Fibroblast of mammary gland (primary cell): ENCODE results near the gene TENM4.

Source experiments
- DNase-seq: peaks from one replicate; pipeline ENCODE4 v3.0.0-alpha.2; 2010; ENCODE audit warnings: low read depth
- H3K4me3 ChIP-seq: 2 replicates; pipeline ENCODE4 v1.5.1; 2011; ENCODE audit warnings: low read depth, mild to moderate bottlenecking, low read length, moderate library complexity; ENCODE audit not compliant: control insufficient read depth
- CTCF ChIP-seq: conservative IDR thresholded peaks from 2 replicates; pipeline ENCODE4 v1.5.1; 2011; ENCODE audit warnings: low read depth, low read length, inconsistent platforms; ENCODE audit not compliant: control insufficient read depth, insufficient read depth

The TENM4 gene

GRCh38 chr11:78876676-78877075 is 564.2 kb downstream of the TENM4 start:
- DNase-seq = no peak
- H3K4me3 ChIP-seq = no peak overlapping the region
- TF ChIP-seq CTCF = no peak

GRCh38 chr11:78870655-78871054 is 570.2 kb downstream of the TENM4 start:
- DNase-seq = no peak
- TF ChIP-seq CTCF = no peak
- no peak overlapping the region for H3K4me3 ChIP-seq

- no peak for DNase-seq
- TF ChIP-seq CTCF = no peak
Observed at GRCh38 chr11:78869293-78869692, 571.5 kb downstream of the TENM4 start.

GRCh38 chr11:78868563-78868962 is 572.3 kb downstream of the TENM4 start:
- DNase-seq = no peak
- no peak overlapping the region for H3K4me3 ChIP-seq
- TF ChIP-seq CTCF = no peak

More at GRCh38 chr11:78869293-78869692, 571.5 kb downstream of the TENM4 start:
- H3K4me3 ChIP-seq = no peak overlapping the region

- DNase-seq = peak; percentile 24
- no peak overlapping the region for H3K4me3 ChIP-seq
- no peak for TF ChIP-seq CTCF
Observed at GRCh38 chr11:78860720-78861422, 580.0 kb downstream of the TENM4 start.

- no peak overlapping the region for H3K4me3 ChIP-seq
- no peak for DNase-seq
- no peak for TF ChIP-seq CTCF
Observed at GRCh38 chr11:78857688-78858087, 583.1 kb downstream of the TENM4 start.
